ENCODE measurements around the gene ELOVL7.
"Not testable (repeated sequence)": the region's sequence is repeated elsewhere in the genome, so short reads cannot be mapped to it uniquely, and the experiment has no call there.

The ELOVL7 gene

DNA sequence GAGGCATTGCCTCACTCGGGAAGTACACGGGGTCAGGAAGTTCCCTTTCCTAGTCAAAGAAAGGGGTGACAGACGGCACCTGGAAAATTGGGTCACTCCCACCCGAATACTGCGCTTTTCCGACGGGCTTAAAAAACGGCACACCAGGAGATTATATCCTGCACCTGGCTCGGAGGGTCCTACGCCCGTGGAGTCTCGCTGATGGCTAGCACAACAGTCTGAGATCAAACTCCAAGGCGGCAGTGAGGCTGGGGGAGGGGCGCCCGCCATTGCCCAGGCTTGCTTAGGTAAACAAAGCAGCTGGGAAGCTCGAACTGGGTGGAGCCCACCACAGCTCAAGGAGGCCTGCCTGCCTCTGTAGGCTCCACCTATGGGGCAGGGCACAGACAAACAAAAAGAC is 16.5 kb upstream of the ELOVL7 start:
- H3K27ac ChIP-seq (ENCODE audit: low read depth, low read length); H3K9me3 ChIP-seq (ENCODE audit: control insufficient read depth in 5 of 5, low read length in 5 of 5); H3K9ac ChIP-seq (ENCODE audit: low read length in 5 of 5); H3K4me1 ChIP-seq (ENCODE audit: control insufficient read depth in 5 of 5, insufficient read depth in 5 of 5, low read length in 5 of 5); H3K27me3 ChIP-seq (ENCODE audit: control insufficient read depth in 5 of 5, insufficient read depth in 4 of 5, low read length in 5 of 5); H3K4me3 ChIP-seq (ENCODE audit: low read depth in 1 of 5, low read length in 5 of 5); H3K36me3 ChIP-seq (ENCODE audit: control insufficient read depth in 5 of 5, insufficient read depth in 5 of 5, low read length in 5 of 5): not testable (repeated sequence)

DNA sequence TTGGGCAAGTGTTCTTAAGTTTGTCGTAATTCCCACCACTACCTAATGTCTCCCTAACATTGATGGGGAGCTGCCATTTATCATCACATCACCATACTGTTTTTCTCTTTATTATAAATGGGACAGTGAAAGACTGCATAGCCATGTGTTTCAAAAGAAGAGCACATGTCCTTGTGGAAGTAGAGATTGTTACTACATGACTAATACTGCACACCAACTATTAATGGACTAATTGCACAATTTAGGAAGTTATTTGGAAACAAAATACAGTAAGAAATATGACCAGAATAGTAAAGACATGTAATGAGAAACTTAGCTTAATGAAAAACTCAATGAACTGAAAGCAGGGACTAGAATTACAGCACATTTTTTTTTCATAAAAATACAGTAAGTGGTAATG is 12.0 kb upstream of the ELOVL7 start:
- H3K9me3 ChIP-seq (ENCODE audit: control insufficient read depth in 5 of 5, low read length in 5 of 5) = peaks cover 0 to 2% (median 0%) of the 10 kb centered on the region in 5 donors
- H3K27ac ChIP-seq (ENCODE audit: low read depth, low read length) = no peak overlapping the region
- H3K4me3 ChIP-seq (ENCODE audit: low read depth in 1 of 5, low read length in 5 of 5) = no peak overlapping the region
- no peaks in the 10 kb centered on the region for H3K36me3 ChIP-seq (ENCODE audit: control insufficient read depth in 5 of 5, insufficient read depth in 5 of 5, low read length in 5 of 5)
- no peaks in the 10 kb centered on the region for H3K4me1 ChIP-seq (ENCODE audit: control insufficient read depth in 5 of 5, insufficient read depth in 5 of 5, low read length in 5 of 5)
- no peaks in the 10 kb centered on the region for H3K27me3 ChIP-seq (ENCODE audit: control insufficient read depth in 5 of 5, insufficient read depth in 4 of 5, low read length in 5 of 5)
- H3K9ac ChIP-seq (ENCODE audit: low read length in 5 of 5) = no peak overlapping the region

DNA sequence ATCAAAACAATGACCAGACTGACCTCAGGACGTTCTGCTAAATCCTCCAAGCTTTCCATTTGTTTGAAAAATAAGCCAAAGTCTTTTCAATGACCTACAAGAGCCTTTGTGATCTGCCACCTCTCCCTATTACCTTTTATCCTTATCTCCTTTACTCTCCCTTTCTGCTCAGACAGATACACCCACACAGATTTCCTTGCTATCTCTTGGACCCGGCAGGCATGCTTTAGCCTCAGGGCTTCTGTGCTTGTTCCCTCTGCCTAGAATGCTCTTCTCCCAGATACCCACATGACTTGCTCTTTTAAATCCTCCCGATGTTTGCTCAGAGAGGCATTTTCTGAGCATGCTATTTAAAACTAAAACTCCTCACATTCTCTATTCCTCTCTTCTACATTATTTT is 8.9 kb upstream of the ELOVL7 start:
- Histone ChIP-seq H3K9ac (ENCODE audit: low read length in 5 of 5) (no peak overlapping the region), H3K4me3 (ENCODE audit: low read depth in 1 of 5, low read length in 5 of 5) (no peak overlapping the region), H3K27ac (ENCODE audit: low read depth, low read length) (no peak overlapping the region), H3K36me3 (ENCODE audit: control insufficient read depth in 5 of 5, insufficient read depth in 5 of 5, low read length in 5 of 5) (no peaks in the 10 kb centered on the region), H3K4me1 (ENCODE audit: control insufficient read depth in 5 of 5, insufficient read depth in 5 of 5, low read length in 5 of 5) (no peaks in the 10 kb centered on the region), H3K9me3 (ENCODE audit: control insufficient read depth in 5 of 5, low read length in 5 of 5) (peaks cover 0 to under 1% (median 0%) of the 10 kb centered on the region in 5 donors), H3K27me3 (ENCODE audit: control insufficient read depth in 5 of 5, insufficient read depth in 4 of 5, low read length in 5 of 5) (no peaks in the 10 kb centered on the region)

DNA sequence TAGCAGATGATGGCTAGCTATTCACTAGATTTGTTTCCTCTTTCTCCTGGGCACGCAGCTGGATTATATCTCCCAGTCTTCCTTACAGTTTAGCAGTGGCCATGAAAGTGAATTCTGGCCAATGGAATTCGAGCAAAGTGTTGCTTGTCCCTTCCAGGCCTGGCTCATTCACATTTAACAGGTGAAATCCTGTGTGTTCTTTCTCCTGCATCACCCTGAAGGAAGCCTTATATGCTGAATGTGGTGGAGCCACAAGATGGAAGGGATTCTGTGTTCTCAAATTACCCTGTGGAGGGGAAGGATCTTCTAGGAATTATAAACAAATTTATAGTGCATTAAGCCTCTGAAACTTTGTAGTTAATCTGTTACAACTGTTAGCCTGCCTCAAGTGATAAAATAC is 8.2 kb upstream of the ELOVL7 start:
- no peak overlapping the region for H3K9ac ChIP-seq (ENCODE audit: low read length in 5 of 5)
- no peaks in the 10 kb centered on the region for H3K27me3 ChIP-seq (ENCODE audit: control insufficient read depth in 5 of 5, insufficient read depth in 4 of 5, low read length in 5 of 5)
- no peak overlapping the region for H3K27ac ChIP-seq (ENCODE audit: low read depth, low read length)
- no peaks in the 10 kb centered on the region for H3K36me3 ChIP-seq (ENCODE audit: control insufficient read depth in 5 of 5, insufficient read depth in 5 of 5, low read length in 5 of 5)
- no peaks in the 10 kb centered on the region for H3K4me1 ChIP-seq (ENCODE audit: control insufficient read depth in 5 of 5, insufficient read depth in 5 of 5, low read length in 5 of 5)
- H3K9me3 ChIP-seq (ENCODE audit: control insufficient read depth in 5 of 5, low read length in 5 of 5) = no peaks in the 10 kb centered on the region
- H3K4me3 ChIP-seq (ENCODE audit: low read depth in 1 of 5, low read length in 5 of 5) = no peak overlapping the region

DNA sequence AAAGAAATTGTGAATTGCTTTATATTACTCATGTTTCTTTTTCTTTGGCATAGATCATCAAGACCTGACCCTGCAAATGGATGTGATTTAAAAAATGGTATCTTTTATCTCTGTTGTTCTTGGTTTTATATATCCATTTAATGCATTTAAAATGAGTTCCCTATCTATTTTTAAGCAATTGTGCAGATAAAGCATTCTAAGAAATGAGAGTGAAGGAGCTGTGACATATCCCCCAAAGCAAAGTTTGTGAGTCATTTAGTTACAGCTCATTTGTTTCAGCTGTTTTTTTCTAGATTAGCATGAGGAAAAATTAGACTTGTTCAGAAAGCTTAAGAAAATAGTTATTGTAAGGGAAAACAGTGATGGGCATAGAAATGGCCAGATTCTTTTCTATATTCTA is 7.6 kb upstream of the ELOVL7 start:
- Histone ChIP-seq H3K27me3 (ENCODE audit: control insufficient read depth in 5 of 5, insufficient read depth in 4 of 5, low read length in 5 of 5) (no peaks in the 10 kb centered on the region), H3K36me3 (ENCODE audit: control insufficient read depth in 5 of 5, insufficient read depth in 5 of 5, low read length in 5 of 5) (no peaks in the 10 kb centered on the region)

DNA sequence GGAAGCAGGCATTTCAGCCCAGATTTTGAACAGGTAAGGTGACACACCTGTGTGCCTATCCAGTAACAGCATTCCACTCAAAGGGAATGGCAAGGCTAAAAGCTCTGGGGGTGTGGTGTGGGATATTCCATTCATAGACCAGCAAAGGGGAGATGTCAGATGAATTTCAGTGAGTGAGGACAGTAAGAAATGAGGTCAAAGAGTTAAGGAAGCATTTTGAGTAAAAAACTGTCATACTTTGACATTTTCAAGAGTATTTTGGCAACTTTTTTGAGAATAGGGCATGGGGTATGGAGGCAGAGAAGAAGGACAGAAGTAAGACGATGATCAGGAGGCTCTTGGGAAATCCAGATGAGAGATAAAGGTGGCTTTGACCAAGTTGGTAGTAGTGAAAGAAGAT is 2.2 kb upstream of the ELOVL7 start:
- Histone ChIP-seq H3K4me1 (ENCODE audit: control insufficient read depth in 5 of 5, insufficient read depth in 5 of 5, low read length in 5 of 5) (peaks cover 2 to 21% (median 19%) of the 10 kb centered on the region in 5 donors), H3K4me3 (ENCODE audit: low read depth in 1 of 5, low read length in 5 of 5) (no peak overlapping the region), H3K27me3 (ENCODE audit: control insufficient read depth in 5 of 5, insufficient read depth in 4 of 5, low read length in 5 of 5) (peaks cover 10 to 30% (median 24%) of the 10 kb centered on the region in 5 donors), H3K9ac (ENCODE audit: low read length in 5 of 5) (no peak overlapping the region), H3K27ac (ENCODE audit: low read depth, low read length) (no peak overlapping the region), H3K9me3 (ENCODE audit: control insufficient read depth in 5 of 5, low read length in 5 of 5) (no peaks in the 10 kb centered on the region), H3K36me3 (ENCODE audit: control insufficient read depth in 5 of 5, insufficient read depth in 5 of 5, low read length in 5 of 5) (no peaks in the 10 kb centered on the region)

More for the DNA sequence above, 7.6 kb upstream of the ELOVL7 start:
- H3K9ac ChIP-seq (ENCODE audit: low read length in 5 of 5) = no peak overlapping the region
- H3K4me3 ChIP-seq (ENCODE audit: low read depth in 1 of 5, low read length in 5 of 5) = no peak overlapping the region
- no peaks in the 10 kb centered on the region for H3K4me1 ChIP-seq (ENCODE audit: control insufficient read depth in 5 of 5, insufficient read depth in 5 of 5, low read length in 5 of 5)
- H3K9me3 ChIP-seq (ENCODE audit: control insufficient read depth in 5 of 5, low read length in 5 of 5) = no peaks in the 10 kb centered on the region
- no peak overlapping the region for H3K27ac ChIP-seq (ENCODE audit: low read depth, low read length)

DNA sequence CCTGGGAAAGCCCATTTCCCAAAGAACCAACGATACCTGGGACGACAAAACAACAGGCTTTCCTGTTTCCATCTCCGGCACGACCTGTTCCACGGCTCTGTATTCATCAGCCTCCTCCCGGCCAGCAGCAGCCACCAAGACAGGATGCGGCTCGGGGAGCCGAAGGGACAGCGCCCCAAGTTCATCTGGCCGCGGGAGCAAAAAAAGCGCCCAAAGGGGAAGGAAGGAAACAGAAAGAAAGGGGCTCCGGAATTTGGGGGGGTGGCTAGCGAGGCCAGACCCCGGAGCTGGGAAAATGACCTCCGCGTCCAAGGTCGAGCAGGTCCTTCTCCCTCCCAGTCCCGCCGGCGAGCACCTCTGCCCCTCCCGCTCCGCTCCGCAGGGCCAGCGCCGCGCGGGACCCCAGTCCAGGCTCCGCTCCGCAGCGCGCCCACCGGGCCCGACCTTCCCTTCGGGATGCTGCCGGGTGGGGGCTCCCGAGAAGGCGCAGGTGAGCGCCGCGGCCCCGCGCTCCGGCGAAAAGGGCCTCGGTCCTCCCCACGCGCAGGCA is 608 bp downstream of the ELOVL7 start:
- peaks cover 2 to 21% (median 19%) of the 10 kb centered on the region in 5 donors for H3K4me1 ChIP-seq (ENCODE audit: control insufficient read depth in 5 of 5, insufficient read depth in 5 of 5, low read length in 5 of 5)
- peak overlapping the region in 4 of 5 donors; percentile 59 to 72 (median 65) for H3K4me3 ChIP-seq (ENCODE audit: low read depth in 1 of 5, low read length in 5 of 5)
- peaks cover 10 to 30% (median 26%) of the 10 kb centered on the region in 5 donors for H3K27me3 ChIP-seq (ENCODE audit: control insufficient read depth in 5 of 5, insufficient read depth in 4 of 5, low read length in 5 of 5)
- H3K9ac ChIP-seq (ENCODE audit: low read length in 5 of 5) = peak overlapping the region in 1 of 5 donors; percentile 23
- H3K27ac ChIP-seq (ENCODE audit: low read depth, low read length) = no peak overlapping the region
- no peaks in the 10 kb centered on the region for H3K9me3 ChIP-seq (ENCODE audit: control insufficient read depth in 5 of 5, low read length in 5 of 5)
- H3K36me3 ChIP-seq (ENCODE audit: control insufficient read depth in 5 of 5, insufficient read depth in 5 of 5, low read length in 5 of 5) = no peaks in the 10 kb centered on the region

DNA sequence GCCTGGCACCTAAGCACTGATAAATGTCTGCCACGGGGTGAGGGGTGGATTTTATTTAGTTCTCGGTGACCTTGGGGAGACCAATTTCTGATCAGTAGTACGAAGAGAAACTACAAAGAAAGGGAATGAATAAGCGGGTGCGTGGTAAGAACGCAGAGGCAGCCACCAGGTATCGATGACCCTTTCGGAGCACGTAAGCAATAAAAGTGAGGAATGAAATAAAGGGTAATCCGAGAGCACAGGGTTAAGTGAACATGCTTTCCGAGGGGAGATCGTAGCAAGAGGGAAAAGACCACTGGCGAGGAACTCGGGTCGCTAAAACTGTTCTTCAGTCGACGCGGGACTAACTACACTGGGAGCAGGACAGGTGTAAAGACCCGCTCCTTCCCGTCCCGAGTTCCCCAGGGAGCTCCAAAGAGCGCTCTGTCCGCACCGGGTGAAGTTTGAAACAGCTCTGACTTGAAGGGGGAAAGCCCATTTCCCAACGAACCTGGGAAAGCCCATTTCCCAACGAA is 1.1 kb downstream of the ELOVL7 start:
- Histone ChIP-seq H3K4me1 (ENCODE audit: control insufficient read depth in 5 of 5, insufficient read depth in 5 of 5, low read length in 5 of 5) (peaks cover 2 to 21% (median 19%) of the 10 kb centered on the region in 5 donors), H3K9me3 (ENCODE audit: control insufficient read depth in 5 of 5, low read length in 5 of 5) (no peaks in the 10 kb centered on the region), H3K27me3 (ENCODE audit: control insufficient read depth in 5 of 5, insufficient read depth in 4 of 5, low read length in 5 of 5) (peaks cover 10 to 30% (median 26%) of the 10 kb centered on the region in 5 donors), H3K4me3 (ENCODE audit: low read depth in 1 of 5, low read length in 5 of 5) (peak overlapping the region in 4 of 5 donors; percentile 59 to 72 (median 65)), H3K9ac (ENCODE audit: low read length in 5 of 5) (no peak overlapping the region), H3K27ac (ENCODE audit: low read depth, low read length) (no peak overlapping the region), H3K36me3 (ENCODE audit: control insufficient read depth in 5 of 5, insufficient read depth in 5 of 5, low read length in 5 of 5) (no peaks in the 10 kb centered on the region)

DNA sequence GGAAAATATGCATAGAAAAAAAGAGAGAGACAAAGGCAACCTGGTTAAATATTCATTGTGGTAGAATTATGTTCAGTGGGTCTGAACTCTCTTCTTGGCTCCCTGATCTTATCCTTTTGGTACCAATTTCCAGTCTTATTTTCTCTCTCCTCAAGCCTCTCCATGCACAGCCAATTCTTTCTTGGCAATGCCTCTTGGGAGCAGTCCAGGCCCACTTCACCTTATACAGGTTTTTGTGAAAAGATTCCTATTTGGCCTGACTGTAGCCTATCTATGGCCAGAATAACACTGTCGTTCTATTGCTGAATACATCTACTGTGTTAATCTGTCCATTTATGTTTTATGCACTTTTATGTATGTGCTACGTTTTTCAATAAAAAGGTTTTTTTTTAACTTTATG is 2.7 kb downstream of the ELOVL7 start:
- H3K4me3 ChIP-seq (ENCODE audit: low read depth in 1 of 5, low read length in 5 of 5) = no peak overlapping the region

DNA sequence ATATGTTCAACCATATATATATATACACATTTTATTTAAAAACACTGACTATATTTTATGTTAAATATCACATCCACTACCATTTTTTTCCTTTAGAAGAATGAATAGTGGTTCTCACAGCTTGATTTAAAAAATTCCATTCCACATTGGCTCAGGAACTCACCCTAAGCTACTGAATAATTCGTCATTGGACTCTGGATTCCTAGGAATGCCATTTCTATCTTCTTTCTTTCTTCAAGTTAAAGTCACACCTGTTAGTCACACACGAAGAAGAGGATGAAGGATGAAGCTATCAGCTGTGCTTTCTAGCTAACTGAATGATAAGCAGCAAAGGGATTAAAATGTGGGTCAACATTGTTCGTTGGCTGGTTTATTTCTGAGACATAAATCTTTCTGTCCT is 7.9 kb downstream of the ELOVL7 start:
- H3K27ac ChIP-seq (ENCODE audit: low read depth, low read length) = no peak overlapping the region
- H3K27me3 ChIP-seq (ENCODE audit: control insufficient read depth in 5 of 5, insufficient read depth in 4 of 5, low read length in 5 of 5) = peaks cover 0 to 3% (median 0%) of the 10 kb centered on the region in 5 donors
- H3K9me3 ChIP-seq (ENCODE audit: control insufficient read depth in 5 of 5, low read length in 5 of 5) = no peaks in the 10 kb centered on the region
- no peaks in the 10 kb centered on the region for H3K4me1 ChIP-seq (ENCODE audit: control insufficient read depth in 5 of 5, insufficient read depth in 5 of 5, low read length in 5 of 5)
- H3K36me3 ChIP-seq (ENCODE audit: control insufficient read depth in 5 of 5, insufficient read depth in 5 of 5, low read length in 5 of 5) = no peaks in the 10 kb centered on the region
- no peak overlapping the region for H3K4me3 ChIP-seq (ENCODE audit: low read depth in 1 of 5, low read length in 5 of 5)
- no peak overlapping the region for H3K9ac ChIP-seq (ENCODE audit: low read length in 5 of 5)

More for the DNA sequence above, 2.7 kb downstream of the ELOVL7 start:
- Histone ChIP-seq H3K4me1 (ENCODE audit: control insufficient read depth in 5 of 5, insufficient read depth in 5 of 5, low read length in 5 of 5) (peaks cover 2 to 21% (median 19%) of the 10 kb centered on the region in 5 donors), H3K9me3 (ENCODE audit: control insufficient read depth in 5 of 5, low read length in 5 of 5) (no peaks in the 10 kb centered on the region), H3K9ac (ENCODE audit: low read length in 5 of 5) (no peak overlapping the region), H3K27me3 (ENCODE audit: control insufficient read depth in 5 of 5, insufficient read depth in 4 of 5, low read length in 5 of 5) (peaks cover 10 to 30% (median 26%) of the 10 kb centered on the region in 5 donors), H3K27ac (ENCODE audit: low read depth, low read length) (no peak overlapping the region), H3K36me3 (ENCODE audit: control insufficient read depth in 5 of 5, insufficient read depth in 5 of 5, low read length in 5 of 5) (no peaks in the 10 kb centered on the region)
